Measurements from ENCODE around the gene GRB7.

Gene GRB7

GRCh38 chr17:39757176-39757662 is 19.5 kb downstream of the GRB7 start:
- TF ChIP-seq, protein P1, sequence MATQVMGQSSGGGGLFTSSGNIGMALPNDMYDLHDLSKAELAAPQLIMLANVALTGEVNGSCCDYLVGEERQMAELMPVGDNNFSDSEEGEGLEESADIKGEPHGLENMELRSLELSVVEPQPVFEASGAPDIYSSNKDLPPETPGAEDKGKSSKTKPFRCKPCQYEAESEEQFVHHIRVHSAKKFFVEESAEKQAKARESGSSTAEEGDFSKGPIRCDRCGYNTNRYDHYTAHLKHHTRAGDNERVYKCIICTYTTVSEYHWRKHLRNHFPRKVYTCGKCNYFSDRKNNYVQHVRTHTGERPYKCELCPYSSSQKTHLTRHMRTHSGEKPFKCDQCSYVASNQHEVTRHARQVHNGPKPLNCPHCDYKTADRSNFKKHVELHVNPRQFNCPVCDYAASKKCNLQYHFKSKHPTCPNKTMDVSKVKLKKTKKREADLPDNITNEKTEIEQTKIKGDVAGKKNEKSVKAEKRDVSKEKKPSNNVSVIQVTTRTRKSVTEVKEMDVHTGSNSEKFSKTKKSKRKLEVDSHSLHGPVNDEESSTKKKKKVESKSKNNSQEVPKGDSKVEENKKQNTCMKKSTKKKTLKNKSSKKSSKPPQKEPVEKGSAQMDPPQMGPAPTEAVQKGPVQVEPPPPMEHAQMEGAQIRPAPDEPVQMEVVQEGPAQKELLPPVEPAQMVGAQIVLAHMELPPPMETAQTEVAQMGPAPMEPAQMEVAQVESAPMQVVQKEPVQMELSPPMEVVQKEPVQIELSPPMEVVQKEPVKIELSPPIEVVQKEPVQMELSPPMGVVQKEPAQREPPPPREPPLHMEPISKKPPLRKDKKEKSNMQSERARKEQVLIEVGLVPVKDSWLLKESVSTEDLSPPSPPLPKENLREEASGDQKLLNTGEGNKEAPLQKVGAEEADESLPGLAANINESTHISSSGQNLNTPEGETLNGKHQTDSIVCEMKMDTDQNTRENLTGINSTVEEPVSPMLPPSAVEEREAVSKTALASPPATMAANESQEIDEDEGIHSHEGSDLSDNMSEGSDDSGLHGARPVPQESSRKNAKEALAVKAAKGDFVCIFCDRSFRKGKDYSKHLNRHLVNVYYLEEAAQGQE (IDR thresholded peaks at IDR 0.05; ENCODE audit: insufficient read depth in 1 of 2, low read depth in 2 of 2, low read length in 2 of 2) = no peak
- no peak for TF ChIP-seq FOXP2 (optimal IDR thresholded peaks at IDR 0.05; ENCODE audit: borderline replicate concordance, extremely low read depth, extremely low read length, insufficient read depth)
- no peak for TF ChIP-seq POLR2AphosphoS5 (IDR thresholded peaks at IDR 0.05; ENCODE audit: low read depth, low read length)
- TF ChIP-seq TAF1 (IDR thresholded peaks at IDR 0.05; ENCODE audit: borderline replicate concordance, insufficient read depth, low read length) = no peak
- no peak for TF ChIP-seq SIN3A (IDR thresholded peaks at IDR 0.05; ENCODE audit: borderline replicate concordance, insufficient read depth, low read length)

DNA sequence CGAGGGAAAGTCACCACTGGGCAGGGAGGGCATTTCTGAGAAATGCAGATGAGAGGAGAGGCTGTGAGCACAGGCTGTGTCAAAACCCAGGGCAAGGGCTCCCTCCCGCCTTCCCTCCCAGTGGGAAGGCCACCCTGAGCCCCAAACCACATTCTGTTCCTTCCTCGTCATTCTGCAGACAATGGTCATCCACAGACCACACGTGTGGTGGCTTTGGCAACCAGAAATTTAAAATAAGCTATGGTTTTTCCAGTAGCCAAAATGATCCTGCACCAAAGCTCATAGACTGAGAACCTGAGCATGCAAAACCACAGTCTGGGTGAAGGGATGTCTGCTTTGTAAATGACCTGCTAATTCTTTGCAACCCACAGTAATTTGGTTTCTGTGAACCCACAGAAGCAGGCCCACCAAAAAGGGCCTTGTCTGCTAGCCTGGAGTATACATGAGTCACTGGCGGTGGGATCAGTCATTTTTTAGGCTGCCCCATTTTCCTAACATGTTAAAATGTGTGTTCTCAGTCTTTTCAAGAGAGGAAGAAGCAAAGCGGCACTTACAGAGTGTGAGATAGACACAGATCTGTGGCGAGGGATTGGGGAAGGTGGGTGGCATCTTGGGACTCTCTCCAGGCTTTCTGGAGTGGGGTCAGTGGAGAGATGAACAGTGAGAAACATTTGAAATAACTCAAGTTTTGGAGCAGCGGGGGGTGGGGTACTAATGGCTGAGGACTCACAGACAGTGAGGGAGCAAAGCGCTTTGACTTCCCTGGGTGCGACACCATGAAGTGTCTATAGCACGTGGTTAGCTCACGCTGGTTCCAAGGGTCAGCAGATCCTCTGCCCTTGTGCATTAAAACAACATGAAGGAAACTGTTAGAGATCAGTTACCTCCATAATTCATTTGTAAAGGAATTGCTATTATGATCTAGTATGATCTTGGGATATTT is 20.5 kb downstream of the GRB7 start:
- TF ChIP-seq SIN3A (IDR thresholded peaks at IDR 0.05; ENCODE audit: borderline replicate concordance, insufficient read depth, low read length) (no peak), FOXP2 (optimal IDR thresholded peaks at IDR 0.05; ENCODE audit: borderline replicate concordance, extremely low read depth, extremely low read length, insufficient read depth) (no peak), POLR2AphosphoS5 (IDR thresholded peaks at IDR 0.05; ENCODE audit: low read depth, low read length) (no peak), TAF1 (IDR thresholded peaks at IDR 0.05; ENCODE audit: borderline replicate concordance, insufficient read depth, low read length) (no peak)
- TF ChIP-seq, protein P1 (IDR thresholded peaks at IDR 0.05; ENCODE audit: insufficient read depth in 1 of 2, low read depth in 2 of 2, low read length in 2 of 2) = no peak

DNA sequence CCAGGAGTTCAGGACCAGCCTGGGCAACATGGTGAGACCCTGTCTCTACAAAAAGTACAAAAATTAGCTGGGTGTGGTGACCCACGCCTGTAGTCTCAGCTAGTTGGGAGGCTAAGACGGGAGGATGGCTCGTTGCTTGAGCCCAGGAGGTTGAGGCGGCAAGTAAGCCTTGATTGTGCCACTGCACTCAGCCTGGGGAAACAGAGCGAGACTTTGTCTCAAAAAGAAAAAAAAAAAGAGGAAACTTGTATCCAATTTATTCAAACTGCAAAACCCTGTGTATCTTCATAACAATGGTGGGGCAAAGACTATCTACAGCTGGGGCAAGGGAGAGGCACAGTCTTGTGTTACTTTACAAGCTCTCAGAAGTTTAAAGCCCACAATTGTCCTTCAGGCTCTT is 21.5 kb downstream of the GRB7 start:
- TF ChIP-seq, protein P1 (IDR thresholded peaks at IDR 0.05; ENCODE audit: insufficient read depth in 1 of 2, low read depth in 2 of 2, low read length in 2 of 2) = no peak
- TF ChIP-seq FOXP2 (optimal IDR thresholded peaks at IDR 0.05; ENCODE audit: borderline replicate concordance, extremely low read depth, extremely low read length, insufficient read depth) (no peak), POLR2AphosphoS5 (IDR thresholded peaks at IDR 0.05; ENCODE audit: low read depth, low read length) (no peak), SIN3A (IDR thresholded peaks at IDR 0.05; ENCODE audit: borderline replicate concordance, insufficient read depth, low read length) (no peak), TAF1 (IDR thresholded peaks at IDR 0.05; ENCODE audit: borderline replicate concordance, insufficient read depth, low read length) (no peak)

DNA sequence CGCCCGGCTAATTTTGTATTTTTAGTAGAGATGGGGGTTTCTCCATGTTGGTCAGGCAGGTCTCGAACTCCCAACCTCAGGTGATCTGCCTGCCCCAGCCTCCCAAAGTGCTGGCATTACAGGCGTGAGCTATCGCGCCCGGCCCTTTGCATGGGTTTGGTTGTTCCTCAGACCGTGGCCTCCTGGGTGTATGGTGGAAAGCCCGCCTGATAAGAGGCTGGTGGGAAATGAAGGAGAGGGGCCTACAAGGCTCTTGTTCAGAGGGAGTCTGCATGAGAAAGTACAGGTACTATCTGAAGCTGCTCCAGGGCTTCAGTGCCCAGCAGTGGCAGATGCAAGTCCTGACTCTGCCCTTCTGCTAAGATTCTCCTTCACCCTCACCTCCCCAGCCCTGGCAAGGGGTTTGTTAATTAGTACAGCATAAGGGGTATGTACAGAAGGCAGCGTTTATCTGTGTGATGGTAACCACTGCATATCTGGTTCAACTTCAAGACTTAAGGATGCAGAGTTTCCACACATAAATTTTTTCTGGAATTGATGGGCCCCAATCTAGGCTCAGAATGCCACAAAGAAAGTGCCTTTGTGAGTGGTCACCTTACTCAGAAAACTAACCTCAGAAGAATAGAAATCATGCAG is 24.2 kb downstream of the GRB7 start:
- TF ChIP-seq, protein P1 (IDR thresholded peaks at IDR 0.05; ENCODE audit: insufficient read depth in 1 of 2, low read depth in 2 of 2, low read length in 2 of 2) = no peak
- no peak for TF ChIP-seq POLR2AphosphoS5 (IDR thresholded peaks at IDR 0.05; ENCODE audit: low read depth, low read length)
- TF ChIP-seq SIN3A (IDR thresholded peaks at IDR 0.05; ENCODE audit: borderline replicate concordance, insufficient read depth, low read length) = no peak
- TF ChIP-seq TAF1 (IDR thresholded peaks at IDR 0.05; ENCODE audit: borderline replicate concordance, insufficient read depth, low read length) = no peak
- no peak for TF ChIP-seq FOXP2 (optimal IDR thresholded peaks at IDR 0.05; ENCODE audit: borderline replicate concordance, extremely low read depth, extremely low read length, insufficient read depth)

Measured in PFSK-1 (cell line).